Activated CD4-positive, alpha-beta T cell treated with anti-CD3 and anti-CD28 coated beads, Interleukin-2, Interleukin-6, amounts not matched to agents 100 ng/mL and 50 ng/mL, durations not matched to agents 16 hours and 8 hours (primary cell): ENCODE measurements around the gene PLPP3.

Source experiments
- DNase-seq: peaks from one replicate; pipeline ENCODE4 v3.0.0-alpha.2; 2020

PLPP3 gene

DNA sequence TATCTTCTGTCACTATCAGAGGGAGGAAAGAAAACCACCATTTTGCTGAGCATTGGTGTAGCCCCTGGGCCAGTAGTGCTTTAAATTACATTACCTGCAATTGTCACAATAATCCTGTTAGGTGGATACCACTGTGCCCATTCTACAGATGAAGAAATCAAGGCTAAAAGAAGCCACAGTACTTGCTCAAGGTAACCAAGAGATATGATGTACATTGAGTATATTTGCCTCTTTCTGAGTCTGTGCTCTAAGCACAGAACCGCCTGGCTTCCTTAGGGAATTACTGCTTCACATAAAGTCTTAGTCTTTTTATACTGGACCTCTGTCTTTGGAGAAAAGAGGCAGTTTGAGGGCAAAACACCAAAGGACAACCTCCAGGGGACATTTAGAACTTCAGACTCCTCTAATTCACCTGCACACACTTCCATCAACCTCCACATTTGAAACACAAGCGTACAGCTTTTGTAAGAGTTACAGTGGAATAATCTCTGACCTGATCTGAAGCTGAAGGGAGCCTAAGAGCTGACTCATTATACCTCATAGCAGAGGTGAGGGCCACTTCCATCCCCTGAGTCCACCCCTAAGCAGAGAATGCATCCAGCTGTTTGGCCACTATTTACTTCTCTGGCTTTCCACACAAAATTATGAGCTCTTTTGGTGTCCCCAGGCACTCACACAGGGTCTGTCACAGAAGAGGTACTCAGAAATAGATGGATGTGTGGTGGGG, 61.8 kb downstream of the PLPP3 start:
- DNase-seq = no peak

DNA sequence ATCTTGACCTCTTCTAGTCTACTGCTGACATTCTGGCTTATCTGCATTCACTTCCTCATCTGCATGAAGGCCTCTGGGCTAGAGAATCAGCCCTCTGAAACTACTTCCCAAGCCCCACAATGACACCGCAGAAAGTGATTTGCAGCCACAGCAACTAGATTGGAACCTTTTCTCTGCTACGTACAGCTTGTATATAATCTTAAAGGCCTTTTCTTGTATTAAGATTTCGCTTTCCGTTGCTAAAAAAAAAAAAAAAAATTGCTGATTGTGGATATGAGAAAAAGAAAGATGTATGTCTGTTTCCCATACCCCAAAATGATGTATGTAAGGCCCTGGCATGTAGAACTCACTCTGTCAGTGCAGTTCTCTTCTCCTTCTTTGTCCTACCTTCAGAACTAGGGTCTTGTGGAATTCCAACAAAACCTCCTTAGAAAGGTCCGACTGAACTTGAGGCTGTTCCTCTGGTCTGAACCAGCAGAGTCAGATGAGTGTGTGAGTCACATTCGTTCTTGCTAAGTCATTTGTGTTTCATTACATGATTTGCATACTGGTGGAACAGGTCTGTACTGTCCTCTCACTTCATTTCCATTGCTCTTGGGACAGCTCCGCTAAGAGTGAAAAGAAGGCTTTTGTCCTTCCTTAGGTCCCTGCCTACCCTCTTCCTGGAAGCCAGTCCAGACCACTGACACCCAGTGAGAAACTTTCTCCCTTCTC, 62.7 kb downstream of the PLPP3 start:
- no peak for DNase-seq

DNA sequence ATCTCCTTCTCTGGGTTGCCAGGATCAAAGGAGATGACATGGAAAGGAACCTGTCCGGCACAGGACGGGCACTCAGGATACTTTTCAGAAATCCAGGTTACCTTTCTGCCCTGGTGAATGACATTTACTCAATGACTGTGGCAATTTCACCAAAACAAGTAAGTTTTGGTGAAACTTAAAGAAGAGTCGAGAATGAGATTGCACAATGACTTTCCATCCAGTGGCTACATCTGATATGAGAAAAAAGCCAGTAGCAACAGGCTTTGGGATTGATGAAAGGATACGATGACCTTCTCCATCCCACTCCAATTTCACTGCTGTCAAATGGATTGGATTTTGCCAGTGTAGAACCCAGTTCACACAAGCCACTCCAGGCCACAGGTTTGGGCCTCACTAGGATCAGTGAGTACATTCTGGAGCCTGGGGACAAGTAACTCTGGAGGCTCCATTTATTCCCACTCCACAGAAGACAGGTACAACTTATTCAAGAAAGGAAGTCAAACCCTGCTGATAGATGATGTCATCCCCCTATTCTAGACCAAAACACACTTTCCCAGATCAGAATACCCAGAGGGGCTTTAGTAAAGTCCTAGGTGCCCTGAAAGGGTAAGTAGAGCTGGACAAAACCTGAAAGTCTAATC, 63.3 kb downstream of the PLPP3 start:
- DNase-seq = no peak

DNA sequence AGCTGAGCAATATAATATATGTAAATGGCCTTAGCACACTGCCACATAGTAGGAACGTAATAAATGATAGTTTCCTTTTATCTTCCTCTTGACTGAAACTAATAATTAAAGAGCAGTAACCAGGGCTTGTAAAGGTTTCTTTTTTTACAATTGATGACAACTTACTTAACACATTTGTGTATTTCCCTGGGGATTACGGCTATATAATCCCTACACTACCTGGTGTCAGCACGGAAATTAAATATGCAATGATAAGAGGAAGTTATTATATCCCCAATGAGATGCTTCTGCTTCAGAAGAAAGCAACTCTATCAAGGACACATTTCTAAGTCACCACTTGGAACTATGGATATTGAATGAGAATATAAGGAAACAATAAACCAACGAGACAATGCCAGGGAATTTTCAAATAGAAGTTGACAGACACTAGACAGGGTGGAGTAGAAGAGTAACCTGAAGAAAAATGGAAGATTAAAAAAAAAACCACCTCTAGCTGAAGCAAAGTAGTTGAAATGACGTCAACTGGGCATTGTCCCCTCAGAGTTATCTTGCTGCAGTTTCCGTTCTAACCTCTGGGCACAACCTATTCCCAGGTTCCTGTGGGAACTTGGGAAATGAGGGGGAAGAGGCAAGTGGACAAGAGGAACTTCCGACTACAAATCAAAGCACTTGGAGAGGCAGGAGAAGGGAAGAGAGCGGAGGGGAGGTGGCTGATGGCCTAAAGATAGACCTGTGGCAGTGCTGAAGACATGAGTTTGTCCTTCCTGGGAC, 66.5 kb downstream of the PLPP3 start:
- no peak for DNase-seq

DNA sequence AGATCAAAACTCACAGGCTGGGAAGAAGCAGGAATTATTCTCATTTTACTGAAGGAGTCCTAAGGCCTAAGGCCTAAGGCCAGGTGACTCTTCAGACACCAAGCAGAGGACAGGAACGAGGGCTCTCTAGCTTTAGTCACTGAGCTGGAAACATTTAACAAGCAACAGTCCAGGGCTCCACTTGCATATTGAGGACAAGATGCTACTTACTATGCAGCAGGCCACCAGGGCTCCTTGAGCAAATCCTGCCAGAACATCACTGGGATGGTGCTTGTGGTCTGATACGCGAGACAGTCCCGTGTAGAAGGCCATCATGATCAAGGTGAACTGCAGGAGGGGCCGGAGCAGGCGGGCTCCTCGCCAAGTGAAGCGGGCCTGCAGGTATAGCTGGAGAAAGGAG, 67.6 kb downstream of the PLPP3 start:
- no peak for DNase-seq

DNA sequence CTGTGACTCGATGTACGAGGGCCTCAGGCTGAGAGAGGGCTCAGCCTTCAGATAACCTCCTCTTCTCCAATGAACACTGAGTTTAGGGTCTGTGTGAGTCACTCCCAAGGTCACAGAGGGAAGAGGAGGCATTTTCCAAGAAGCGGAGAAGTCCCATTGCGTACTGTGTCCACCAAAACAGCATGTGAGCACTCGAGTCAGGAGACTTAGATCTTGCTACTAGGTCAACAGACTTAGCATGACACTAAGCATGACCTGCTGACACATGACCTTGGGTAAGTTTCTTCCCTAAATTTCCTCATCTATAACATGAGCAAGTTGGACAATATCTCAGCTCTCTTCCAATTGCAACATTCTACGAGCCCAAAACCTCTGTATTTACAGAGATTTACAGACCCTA, 68.0 kb downstream of the PLPP3 start:
- DNase-seq = no peak

DNA sequence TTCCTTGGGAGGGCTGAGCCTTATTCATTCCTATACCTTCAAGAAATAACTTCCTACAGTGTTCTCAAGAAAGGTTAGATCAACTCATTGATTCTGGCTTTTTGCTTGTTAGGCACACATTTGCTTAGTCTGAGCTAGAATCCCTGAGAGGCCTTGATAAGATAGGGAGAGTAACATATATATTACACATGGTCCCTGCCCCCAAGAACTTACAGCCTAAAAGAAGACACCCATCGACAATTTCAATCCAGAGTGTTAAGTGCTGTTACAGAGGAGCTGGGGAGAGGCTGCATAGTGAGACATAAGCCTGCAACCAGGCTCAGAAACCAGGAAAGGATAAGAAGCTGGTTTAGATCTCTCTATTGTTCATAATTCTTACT, 68.7 kb downstream of the PLPP3 start:
- DNase-seq = no peak

DNA sequence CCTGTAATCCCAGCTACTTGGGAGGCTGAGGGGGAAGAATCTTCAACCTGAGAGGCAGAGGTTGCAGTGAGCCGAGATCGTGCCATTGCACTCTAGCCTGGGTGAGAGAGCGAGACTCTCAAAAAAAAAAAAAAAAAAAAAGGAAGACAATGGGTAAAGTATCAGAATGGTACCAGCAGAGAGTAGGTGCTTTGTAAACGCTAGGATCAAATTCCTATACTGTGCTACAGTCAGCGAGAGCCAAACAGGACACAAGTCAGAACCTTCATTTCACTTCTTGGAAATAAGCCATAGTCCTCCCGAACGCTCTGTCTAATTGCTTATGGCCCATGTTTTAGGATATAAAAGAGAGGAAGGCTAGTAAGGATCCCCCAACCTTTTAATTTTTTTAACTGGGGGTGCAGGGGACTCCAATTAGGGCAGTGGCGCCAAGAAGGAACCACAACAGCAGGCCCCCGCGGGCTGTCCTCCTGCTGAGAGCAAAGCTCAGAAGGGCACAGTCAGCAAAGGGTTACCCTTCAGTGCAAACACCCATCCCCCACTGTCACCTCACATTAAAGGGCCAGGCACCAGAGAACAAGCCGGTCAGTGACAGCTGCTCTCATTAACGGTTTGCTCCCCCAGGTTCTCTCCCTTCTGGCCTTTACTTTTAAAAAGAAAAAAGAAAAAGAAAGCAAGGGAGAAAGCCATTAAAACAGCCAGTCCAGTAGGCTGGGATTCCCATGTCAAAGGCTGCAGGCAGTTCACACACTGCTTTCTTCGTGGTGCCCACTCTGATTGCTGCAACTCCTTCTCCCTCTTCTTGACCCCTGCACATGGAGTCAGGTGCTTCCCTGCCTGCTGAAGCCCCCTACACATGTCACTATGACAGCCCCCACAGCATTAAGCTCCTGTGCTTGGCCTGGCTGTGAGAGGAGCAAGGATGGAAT, 69.4 kb downstream of the PLPP3 start:
- no peak for DNase-seq

DNA sequence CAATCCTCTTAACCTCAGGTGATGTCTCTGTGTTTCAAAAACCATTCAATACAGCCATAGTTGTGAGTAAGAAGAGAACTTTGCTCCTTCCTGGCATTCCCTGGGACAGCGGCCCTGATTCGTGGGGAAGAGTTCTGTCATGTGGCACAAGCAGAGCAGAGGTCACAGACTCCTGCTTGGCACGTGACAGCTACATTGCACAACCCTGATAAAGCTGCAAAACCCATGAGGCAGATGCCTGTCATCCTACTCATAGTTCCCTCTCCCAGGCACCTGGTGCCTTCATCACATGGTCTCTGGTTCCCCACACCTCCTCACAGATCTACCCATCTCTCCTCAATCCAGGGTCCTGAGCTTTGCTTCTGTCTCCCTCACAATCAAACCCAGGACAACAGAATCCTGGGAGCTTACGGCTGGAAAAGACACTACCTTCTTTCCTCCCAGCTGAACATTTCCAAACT, 70.8 kb downstream of the PLPP3 start:
- no peak for DNase-seq

DNA sequence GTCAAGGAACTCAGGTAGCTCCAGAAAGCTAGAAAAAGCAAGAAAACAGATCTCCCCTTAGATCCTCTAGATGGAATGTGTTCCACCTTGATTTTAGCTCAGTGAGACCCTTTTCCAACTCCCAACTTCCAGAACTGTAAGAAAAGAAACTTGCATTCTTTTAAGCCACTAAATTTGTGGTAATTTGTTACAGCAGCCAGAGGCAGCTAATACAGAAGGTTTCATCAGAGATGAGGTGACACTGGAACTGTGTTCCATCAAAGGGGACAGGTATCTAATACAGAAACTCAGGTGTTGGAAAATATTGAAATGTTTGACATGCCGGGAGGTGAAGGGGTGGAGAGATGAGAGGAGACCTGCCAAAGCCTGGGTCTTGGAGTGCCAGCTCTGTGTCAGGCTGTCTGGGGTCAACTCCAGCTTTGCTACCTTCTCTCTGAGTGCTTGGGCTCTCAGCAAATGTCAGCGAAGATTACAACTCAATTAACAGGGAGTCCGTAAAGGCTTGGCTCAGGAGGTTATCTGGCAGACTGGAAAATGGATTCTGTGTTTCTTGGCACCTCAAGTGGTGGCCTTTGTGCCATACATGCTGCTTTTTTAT, 71.3 kb downstream of the PLPP3 start:
- DNase-seq = no peak

DNA sequence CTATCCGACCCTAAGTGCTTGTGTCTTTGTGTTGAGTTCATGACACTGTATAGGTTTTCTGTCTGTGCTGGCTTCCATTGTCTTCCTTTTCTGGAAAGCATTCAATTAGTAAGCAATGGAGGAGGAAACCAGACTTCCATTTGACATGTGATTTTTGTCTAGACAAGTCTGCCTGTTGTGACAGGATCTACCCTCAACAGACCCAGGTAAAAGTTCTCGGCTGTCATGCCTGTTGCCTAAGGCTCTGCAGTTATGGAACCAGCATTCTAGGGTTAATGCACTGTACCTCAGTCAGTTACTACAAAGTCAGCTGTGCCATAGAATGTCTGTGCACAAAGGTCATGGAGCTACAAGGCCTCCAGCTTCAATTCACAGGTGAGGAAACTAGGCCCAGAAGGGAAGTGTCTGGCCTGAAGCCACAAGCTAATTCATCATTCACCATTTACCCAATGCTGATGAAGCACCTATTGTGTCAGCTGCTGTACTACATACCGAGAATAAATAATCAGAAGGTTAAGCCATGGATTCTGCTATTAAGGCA, 72.3 kb downstream of the PLPP3 start:
- DNase-seq = no peak

DNA sequence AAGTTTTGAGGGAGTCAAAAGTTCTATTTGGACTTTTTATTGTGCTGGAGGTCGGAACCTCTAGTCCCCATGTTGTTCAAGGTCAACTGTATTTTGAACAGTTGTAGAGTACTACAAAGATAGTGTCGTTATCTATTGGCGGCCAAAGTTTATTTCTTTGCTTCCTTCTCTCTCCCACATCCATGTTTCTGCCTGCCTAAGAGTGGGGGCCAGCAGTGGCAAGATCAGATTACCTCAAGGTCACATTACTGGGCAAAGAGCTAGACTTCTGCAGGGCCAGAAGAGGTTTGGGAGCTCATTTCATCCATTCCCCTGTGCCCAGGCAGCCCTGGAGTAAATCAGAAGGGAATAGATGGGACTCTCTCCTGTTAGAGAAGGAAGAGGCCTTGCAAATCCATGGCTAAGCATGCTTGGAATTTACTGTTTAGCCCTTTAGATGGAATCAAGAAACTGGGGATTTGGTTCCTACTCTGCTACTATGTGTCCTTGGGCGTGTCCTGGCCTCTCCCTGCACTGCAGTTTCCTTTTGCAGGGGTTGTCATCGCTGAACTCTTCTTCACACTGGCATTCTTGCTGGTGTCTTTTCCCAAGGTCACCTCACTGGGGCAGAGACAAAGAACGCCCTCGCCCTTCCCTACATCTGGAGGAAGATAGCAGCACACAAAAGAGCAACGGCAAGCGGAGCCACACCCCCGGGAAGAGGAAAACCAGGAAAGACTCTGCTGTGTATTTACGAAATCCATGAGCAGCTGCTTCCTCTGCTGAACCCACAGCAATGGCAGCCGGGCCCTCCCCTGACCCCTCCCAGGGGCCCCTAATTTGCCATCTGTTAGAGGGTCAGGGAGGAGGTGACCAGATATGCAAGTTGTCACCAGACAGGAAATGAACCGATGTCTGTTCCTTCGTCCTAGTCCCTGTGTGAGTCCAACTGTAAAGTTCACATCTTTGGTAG, 73.3 kb downstream of the PLPP3 start:
- no peak for DNase-seq

DNA sequence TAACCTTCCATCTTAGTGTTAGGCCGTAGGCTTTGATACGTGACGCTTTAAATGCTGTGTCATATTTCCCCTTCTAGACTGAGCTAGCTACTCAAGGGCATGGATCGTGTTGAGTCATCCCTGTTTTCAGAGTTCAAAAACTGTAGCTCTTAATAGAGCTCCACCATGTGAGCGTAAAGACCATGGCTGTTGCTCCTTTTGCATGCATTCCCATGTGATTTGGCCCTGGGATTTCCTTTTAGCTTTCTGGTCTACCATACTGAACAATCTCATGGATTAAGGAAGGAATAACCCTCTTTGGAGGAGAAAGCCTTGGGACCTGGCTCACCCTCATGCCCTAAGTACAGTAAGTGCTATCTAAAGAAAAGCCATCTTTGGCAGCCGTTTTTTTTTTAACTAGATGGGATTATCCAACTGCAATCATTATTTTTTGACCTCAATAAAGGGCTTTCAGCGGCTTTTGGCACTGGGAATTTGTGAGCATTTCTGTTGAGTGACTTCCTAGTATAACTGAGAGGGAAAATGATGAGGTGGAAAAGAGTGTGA, 76.6 kb downstream of the PLPP3 start:
- no peak for DNase-seq

DNA sequence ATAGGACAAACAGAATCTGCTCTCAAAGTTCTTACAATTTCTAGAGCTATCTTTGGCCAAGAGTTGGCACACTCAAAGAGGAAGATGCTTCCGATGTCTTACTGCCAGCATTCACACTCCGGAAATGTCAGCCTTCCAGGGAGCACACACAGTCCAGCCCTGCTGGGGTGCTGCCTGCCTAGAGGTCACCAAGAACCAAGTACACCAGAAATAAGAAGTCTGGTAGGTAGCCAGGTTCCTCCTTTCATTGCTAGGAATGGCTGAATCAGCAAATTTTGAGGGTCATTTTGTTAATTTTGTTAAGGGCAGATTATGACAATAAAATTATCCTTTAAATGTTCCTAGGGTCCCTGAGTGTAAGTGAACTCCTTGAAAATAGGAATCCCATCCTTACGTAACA, 77.5 kb downstream of the PLPP3 start:
- no peak for DNase-seq

DNA sequence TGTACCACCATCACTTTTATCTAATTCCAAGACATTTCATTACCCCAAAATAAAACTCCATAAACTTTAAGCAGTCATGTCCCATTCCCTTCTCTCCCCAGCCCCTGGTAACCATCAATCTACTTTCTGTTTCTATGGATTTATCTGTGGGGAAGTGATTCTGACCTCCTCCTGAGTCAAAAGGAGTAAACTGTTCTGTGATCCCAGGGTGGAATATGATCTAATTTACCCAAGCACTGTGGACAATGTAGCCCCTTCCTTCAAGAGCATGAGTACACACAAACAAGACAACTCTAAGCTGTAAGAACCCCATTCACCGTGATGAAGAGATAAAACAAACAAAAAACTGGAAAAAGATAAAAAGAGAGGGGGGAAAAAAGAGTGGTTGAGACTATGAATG, 77.9 kb downstream of the PLPP3 start:
- DNase-seq = no peak

DNA sequence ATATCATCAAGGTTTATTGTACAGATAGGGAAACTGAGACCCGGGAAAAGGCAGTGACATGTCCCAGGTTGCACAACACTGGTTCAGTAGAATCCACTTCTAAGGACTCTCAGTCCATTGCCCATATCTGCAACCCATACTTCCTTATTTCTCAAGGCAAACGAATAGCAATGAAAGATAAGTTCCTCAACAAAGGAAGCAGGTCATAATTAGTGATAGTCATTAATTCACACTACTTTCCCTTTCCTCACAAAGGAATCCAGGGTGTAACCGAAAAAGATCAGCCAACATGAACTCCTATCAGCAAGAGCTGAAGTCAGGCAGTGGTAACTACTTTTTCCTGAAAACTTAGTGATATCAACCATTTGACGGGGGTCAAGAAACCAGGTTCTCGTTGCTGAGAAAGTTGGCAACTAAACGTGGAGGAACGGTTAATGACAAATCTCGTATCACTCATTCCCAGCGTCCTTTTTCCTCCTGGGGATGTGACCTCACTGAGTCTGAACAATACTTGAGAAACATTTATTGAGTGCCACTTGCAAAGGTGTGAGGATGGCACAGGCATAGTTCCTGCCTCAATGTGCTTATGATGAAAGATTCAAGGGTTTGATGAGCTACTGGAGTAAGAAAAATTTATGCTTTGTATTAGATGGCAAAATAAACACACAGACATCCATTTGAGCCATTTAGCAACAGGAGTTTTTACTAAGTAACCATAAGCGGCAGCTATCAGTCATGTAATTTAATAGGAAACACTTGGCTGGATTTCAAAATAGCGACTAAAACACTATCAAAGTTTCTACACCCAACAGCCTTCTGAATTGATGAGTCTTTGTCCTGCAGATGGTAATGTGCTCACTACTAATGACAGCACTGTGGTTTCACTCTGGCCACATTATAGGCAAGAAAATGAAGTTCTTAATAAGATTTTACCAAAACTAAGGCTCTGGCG, 82.3 kb downstream of the PLPP3 start:
- DNase-seq = no peak

DNA sequence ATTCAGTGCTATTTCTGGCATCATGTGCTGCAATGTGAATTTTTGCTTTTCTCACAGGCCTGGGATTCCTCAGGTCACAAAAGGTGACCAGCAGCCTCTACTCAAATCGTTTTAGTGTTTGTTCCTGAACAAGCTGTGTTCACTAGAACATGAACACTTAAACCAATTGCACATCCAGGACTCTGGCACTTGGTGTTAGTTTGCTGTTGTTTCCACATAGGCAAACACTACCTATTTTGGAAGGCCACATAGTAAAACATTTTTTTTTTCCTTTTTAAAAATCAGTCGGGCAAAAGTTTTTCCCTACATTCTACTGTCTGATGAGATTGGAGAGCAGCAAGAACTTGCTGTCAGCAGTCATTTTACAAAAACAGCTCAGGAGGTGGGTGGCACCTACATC, 83.2 kb downstream of the PLPP3 start:
- DNase-seq = no peak

DNA sequence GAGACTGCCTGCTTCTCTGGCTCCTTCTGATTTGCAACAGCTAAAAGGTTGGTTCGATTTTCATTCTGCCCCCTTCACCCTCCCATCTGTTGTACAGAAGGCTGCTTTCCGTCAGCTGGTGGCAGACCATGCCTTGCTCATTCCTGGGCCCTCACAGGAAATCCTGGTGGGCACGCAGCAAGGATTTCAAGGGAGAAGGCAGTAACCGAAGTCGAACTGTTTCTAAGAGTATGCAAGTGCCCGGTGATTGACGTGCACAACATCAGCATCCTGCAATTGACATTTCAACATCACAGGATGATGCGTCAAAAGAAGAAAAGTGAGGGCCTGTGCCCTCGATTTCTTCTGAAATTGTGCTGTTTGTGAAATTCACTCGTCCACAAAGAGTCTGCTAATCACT, 83.8 kb downstream of the PLPP3 start:
- DNase-seq = no peak

DNA sequence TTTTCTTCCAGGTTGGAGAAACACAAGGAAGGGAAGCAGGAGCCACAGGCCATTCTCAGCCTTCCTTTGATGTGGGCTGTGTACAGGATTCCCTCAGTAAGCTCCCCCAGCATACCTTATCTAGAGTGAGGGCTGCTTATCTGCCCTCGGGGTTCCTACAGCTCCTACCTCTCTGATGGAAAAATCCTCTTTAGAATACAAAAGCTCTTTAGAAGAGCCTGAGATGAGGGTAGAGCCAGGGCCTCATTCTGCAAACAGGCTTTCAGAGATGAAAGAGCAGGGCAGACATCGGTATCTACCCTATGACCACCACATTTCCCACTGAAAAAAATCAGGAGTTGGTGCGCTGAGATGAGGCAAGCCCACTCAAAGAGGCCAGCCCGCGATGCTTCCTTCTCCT, 85.1 kb downstream of the PLPP3 start:
- no peak for DNase-seq
